Thyroid gland (tissue), 4 donors: ENCODE data around the gene MORN5.

Source experiments
- CTCF ChIP-seq, 6 experiments: fragments of 200-600 bp in 3 of 6; fragments of 450-650 bp in 3 of 6; sonication (generic) in 3 of 6; IDR thresholded peaks; one replicate each; pipeline ENCODE4 v1.5.1; 2016 to 2019; ENCODE audit warnings: antibody characterized with exemption in 6 of 6, mild to moderate bottlenecking in 2 of 6, inconsistent platforms in 1 of 6, moderate library complexity in 1 of 6
- POLR2A ChIP-seq, 2 donors: fragments of 450-650 bp; IDR thresholded peaks; one replicate each; pipeline ENCODE4 v1.6.1; 2017; ENCODE audit warnings: antibody characterized with exemption in 2 of 2, mild to moderate bottlenecking in 2 of 2, moderate library complexity in 1 of 2

GRCh38 chr9:122206118-122207046, 46.7 kb downstream of the MORN5 start:
- no peak for TF ChIP-seq CTCF (IDR thresholded peaks at IDR 0.05)
- TF ChIP-seq POLR2A (IDR thresholded peaks at IDR 0.05): no peak
